Chondrocyte (in vitro differentiated cells): ENCODE results near the gene CALN1. TPM values are rescaled to one million over a fixed set of nuclear protein-coding genes. Genes with fewer than 3 reads are reported as not detected.
A peak's percentile ranks its signal among the peaks of the same experiment; 100 is the strongest.

ENCODE experiments used
- DNase-seq: peaks from one replicate; pipeline ENCODE4 v3.0.0; 2021; ENCODE audit warnings: mixed read lengths, low spot score
- H3K27ac Mint-ChIP-seq: one replicate; pipeline ENCODE4 v1.8.0; 2021; ENCODE audit warnings: mild to moderate bottlenecking, moderate library complexity, mixed read lengths; ENCODE audit not compliant: unreplicated experiment
- H3K27me3 Mint-ChIP-seq: 2 replicates; pipeline ENCODE4 v1.8.0; 2021; ENCODE audit warnings: low read depth, mixed read lengths
- H3K36me3 Mint-ChIP-seq: 2 replicates; pipeline ENCODE4 v1.8.0; 2021; ENCODE audit warnings: low read depth, mixed read lengths
- H3K4me1 Mint-ChIP-seq: 2 replicates; pipeline ENCODE4 v1.8.0; 2021; ENCODE audit warnings: low read depth, mild to moderate bottlenecking, mixed read lengths
- H3K4me3 Mint-ChIP-seq: one replicate; pipeline ENCODE4 v1.8.0; 2021; ENCODE audit warnings: mild to moderate bottlenecking, moderate library complexity, mixed read lengths; ENCODE audit not compliant: unreplicated experiment
- H3K9me3 Mint-ChIP-seq: 2 replicates; pipeline ENCODE4 v1.8.0; 2021; ENCODE audit warnings: low read depth, mixed read lengths
- CTCF ChIP-seq: fragments of 200-600 bp; sonication (generic); IDR thresholded peaks from 2 replicates; pipeline ENCODE4 v1.5.0; 2021; ENCODE audit warnings: antibody characterized with exemption, mild to moderate bottlenecking, moderate library complexity
- total RNA-seq: library from RNA; stranded (reverse); gene quantifications from 3 replicates; pipeline ENCODE4 v1.2.1, GENCODE V29; 2021

CALN1 gene
- total RNA-seq, 1 donor from 2014 or later = not detected

DNA sequence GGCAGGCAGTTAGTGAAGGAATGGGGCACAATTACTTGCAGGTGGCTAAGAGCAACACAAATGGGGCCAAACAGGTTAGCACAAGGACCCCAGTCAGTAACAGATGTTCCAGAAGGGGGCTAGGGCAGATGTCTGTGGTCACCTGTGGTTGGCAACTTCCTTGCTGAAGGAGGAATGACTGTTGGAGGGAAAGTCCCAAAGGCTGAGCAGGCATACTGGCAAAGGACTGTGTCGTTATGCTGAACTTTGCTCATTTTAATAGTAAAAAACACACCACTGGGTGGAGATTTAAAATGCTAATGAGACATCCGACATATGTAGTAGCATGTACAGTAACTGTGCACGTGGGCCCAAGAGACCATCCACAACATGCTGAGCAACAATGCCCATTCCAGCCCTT is 511.6 kb downstream of the CALN1 start:
- H3K9me3 Mint-ChIP-seq = peaks cover 2% of the 10 kb centered on the region
- no peak overlapping the region for H3K4me3 Mint-ChIP-seq
- no peak for TF ChIP-seq CTCF
- H3K4me1 Mint-ChIP-seq = no peaks in the 10 kb centered on the region
- peaks cover 6% of the 10 kb centered on the region for H3K27me3 Mint-ChIP-seq
- no peaks in the 10 kb centered on the region for H3K36me3 Mint-ChIP-seq
- DNase-seq = no peak
- H3K27ac Mint-ChIP-seq = no peak overlapping the region

DNA sequence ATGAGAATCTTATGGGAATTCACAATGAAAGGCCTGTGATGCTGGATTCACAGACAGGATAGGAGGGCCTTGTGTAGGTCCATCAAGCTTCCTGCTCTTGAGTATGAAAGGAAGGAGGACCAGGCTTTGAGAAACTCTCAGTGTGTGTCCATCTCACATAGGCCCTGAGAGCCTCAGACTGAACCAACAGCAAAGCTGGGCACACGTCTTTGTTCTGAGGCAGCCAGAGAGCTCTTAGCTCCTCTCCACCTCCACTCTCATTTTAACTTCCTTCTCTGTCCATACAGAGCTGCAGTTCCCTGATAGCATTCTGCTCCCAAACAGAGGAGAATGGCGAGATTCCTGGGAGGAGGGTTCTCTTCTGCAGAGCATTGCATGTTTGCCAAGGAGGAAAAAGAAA is 515.6 kb downstream of the CALN1 start:
- DNase-seq = no peak
- Mint-ChIP-seq H3K4me3 (no peak overlapping the region), H3K9me3 (no peaks in the 10 kb centered on the region), H3K36me3 (no peaks in the 10 kb centered on the region), H3K4me1 (no peaks in the 10 kb centered on the region), H3K27ac (no peak overlapping the region), H3K27me3 (peaks cover 6% of the 10 kb centered on the region)
- no peak for TF ChIP-seq CTCF

DNA sequence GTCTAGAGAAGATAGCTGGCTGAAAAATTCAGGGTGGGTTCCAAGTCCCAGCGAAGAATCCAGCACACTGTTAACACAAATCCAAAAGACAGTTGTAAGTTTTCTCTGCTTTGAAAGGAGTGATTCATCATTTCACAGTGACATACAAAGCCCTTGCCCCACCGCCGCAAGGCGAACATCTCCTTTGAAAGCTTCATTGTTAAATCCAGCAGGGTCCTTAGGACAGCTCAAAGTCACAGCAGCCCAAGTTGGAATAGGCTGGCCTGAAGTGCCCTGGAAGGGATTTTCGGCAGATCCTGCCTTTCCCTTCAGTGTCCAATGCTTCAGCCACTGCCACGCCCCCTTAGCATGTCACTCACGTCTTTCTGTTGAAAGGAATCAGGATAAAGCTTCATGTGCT is 526.1 kb downstream of the CALN1 start:
- no peak overlapping the region for H3K27ac Mint-ChIP-seq
- H3K27me3 Mint-ChIP-seq = peaks cover 15% of the 10 kb centered on the region
- H3K36me3 Mint-ChIP-seq = peaks cover 2% of the 10 kb centered on the region
- peaks cover 23% of the 10 kb centered on the region for H3K9me3 Mint-ChIP-seq
- no peak for DNase-seq
- peaks cover 7% of the 10 kb centered on the region for H3K4me1 Mint-ChIP-seq
- no peak for TF ChIP-seq CTCF
- peak overlapping the region; percentile 48 for H3K4me3 Mint-ChIP-seq

DNA sequence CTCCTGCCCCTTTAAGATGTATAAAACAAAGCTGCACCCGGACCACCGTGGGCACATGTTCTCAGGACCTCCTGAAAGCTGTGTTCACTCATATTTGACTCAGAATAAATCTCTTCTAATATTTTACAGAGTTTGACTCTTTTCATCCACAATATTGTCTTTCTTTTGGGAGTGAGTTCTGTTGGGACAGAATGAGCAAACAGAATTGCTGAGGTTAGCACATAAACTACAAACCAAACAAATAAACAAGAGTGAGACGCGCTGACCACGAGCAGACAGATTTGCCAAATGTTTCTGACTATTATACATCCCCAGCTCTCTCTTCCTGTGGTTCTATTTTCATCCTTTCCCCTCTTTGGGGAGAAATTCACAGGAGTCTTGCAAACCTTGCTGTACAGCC is 526.7 kb downstream of the CALN1 start:
- peaks cover 7% of the 10 kb centered on the region for H3K4me1 Mint-ChIP-seq
- no peak for DNase-seq
- H3K4me3 Mint-ChIP-seq = no peak overlapping the region
- H3K27me3 Mint-ChIP-seq = peaks cover 18% of the 10 kb centered on the region
- H3K36me3 Mint-ChIP-seq = peaks cover 2% of the 10 kb centered on the region
- H3K27ac Mint-ChIP-seq = no peak overlapping the region
- no peak for TF ChIP-seq CTCF
- H3K9me3 Mint-ChIP-seq = peaks cover 26% of the 10 kb centered on the region

- Mint-ChIP-seq H3K4me1 (peaks cover 7% of the 10 kb centered on the region), H3K27ac (no peak overlapping the region), H3K27me3 (peaks cover 19% of the 10 kb centered on the region), H3K36me3 (peaks cover 2% of the 10 kb centered on the region), H3K9me3 (peaks cover 24% of the 10 kb centered on the region), H3K4me3 (no peak overlapping the region)
- TF ChIP-seq CTCF = no peak
- DNase-seq = no peak
Observed at GRCh38 chr7:71883415-71883814, 528.7 kb downstream of the CALN1 start.
